Inflammatory macrophage (primary cell): Measurements from ENCODE around the gene SP6.

Experiments used
- DNase-seq, 2 donors: peaks; one replicate each; pipeline ENCODE4 v3.0.0-alpha.2; 2020 to 2022

The SP6 gene

DNA sequence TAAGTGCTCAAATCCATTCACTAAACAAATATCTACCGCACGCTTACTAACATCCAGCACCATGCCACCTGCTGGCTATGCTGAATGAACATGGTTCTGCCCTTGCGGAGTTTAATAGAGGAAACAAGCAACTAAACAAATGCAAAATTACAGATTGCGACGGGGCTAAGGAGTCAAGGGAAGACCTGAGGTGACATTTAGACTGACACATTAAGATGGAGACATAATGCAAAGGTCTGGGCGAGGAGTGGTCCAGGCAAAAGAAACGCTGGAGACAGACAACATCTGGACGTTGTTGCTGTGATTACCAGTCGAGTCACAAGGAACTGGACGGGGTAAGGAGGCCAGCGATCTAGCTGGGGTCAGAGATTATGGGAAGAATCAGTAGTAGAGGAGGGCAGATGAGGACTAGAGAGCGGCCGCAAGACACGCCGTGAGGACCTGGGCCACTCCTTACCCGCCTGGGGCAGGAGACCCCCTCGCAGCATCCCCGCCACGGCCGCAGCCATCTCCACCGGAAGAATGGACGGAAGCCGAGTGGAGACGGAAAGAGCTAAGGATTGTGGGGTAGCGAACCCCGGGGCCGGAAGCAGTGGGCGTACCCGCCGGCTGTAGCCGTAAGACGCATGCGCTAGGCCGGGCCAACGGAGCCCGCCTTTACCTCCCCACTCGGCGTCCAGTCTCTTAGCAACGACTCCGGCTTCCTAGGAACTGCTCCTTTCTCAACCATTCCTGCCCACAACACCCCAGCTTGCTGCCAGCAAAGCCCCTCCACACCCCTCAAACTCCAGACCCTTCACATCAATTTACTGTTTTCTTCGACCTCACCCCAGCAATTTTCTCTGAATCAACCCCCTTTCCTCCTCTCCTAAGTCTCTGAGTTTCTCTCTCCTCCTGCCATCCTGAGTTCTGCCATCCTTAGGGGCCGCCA, 19.7 kb downstream of the SP6 start, which contains the start of the genes LRRC46 and MRPL10:
LRRC46 (plus strand) TSS at position 668 of the 931 bp plus-strand sequence. CDS start 320 bp downstream, outside the sequence.
MRPL10 (minus strand) TSS at position 539 of the 931 bp plus-strand sequence; CDS start at position 509, 30 bp downstream.
- peak; percentile 93 to 96 for DNase-seq

DNA sequence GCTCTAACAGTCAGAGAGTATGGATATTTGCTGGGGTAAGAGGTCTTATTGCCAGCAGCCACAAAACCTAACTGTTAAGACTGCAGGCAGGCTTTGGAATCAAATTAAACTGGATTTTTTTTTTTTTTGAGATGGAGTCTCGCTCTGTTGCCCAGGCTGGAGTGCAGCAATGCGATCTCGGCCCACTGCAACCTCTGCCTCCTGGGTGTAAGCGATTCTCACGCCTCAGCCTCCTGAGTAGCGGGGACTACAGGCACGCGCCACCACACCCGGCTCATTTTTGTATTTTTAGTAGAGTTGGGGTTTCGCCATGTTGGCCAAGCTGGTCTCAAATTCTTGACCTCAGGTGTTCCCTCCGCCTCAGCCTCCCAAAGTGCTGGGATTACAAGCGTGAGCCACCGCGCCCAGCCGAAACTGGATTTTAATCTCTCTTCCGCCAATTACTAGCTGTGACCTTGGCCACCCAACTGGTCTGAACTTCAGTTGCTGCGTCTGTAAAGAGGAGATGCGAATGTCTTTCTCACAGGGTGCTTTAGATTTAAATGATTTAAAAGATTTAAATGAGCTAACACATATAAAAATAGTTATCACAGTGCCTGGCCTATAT, 20.5 kb downstream of the SP6 start:
- DNase-seq = no peak

DNA sequence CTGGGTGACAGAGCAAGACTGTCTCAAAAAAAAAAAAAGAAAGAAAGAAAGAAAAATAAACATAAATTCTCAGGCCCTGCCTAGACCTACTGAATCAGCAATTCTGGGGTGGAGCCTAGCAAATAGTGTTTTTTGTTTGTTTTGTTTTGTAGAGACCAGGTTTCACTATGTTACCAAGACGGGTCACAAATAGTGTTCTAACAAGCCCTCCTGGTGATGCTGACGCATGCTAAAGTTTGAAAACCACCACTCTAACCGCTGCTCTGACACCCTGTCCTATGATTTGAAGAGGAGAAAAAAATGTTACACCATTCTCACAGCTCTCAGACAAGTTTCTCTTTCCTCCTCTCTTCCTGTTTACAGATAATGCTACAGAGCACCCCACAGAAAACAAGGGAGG, 21.1 kb downstream of the SP6 start:
- no peak for DNase-seq

DNA sequence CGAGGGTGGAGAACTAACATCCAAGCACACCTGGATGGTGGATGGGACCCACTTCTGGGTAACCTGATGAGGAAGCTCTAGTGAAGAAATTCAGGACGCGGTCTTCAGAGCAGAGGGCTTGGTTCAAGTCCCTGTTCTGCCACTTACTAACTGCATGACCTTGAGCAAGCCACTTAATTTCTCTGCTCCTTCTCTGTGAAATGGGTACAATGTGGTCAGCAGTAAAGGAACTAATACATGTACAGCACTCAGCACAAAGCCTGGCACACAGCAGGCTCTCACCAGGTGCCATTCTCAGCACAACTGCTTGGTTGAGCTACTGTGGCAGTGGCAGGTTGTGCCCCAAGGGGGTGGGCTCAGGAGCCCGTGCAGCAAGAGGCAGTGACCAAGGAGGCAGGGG, 27.4 kb downstream of the SP6 start:
- no peak for DNase-seq

DNA sequence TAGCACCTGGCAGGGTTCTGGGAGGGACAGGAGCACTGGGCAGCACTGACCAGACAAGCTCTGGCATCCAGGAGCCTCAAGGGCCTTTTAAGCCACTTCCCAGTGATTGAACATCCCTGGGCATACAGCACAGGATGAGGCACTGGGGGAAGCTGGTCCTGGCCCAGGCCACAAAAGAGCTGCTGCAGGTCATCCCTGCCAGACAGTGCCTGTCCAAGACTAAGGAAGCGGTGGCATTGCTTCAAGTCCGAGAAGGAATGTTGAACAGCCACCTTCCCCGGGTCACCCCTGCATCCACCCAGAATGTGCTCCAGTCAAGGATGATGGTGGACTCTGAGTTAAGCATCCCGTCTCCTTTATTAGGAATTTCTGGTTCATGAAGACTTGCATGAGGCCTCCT, 28.2 kb downstream of the SP6 start:
- no peak for DNase-seq

DNA sequence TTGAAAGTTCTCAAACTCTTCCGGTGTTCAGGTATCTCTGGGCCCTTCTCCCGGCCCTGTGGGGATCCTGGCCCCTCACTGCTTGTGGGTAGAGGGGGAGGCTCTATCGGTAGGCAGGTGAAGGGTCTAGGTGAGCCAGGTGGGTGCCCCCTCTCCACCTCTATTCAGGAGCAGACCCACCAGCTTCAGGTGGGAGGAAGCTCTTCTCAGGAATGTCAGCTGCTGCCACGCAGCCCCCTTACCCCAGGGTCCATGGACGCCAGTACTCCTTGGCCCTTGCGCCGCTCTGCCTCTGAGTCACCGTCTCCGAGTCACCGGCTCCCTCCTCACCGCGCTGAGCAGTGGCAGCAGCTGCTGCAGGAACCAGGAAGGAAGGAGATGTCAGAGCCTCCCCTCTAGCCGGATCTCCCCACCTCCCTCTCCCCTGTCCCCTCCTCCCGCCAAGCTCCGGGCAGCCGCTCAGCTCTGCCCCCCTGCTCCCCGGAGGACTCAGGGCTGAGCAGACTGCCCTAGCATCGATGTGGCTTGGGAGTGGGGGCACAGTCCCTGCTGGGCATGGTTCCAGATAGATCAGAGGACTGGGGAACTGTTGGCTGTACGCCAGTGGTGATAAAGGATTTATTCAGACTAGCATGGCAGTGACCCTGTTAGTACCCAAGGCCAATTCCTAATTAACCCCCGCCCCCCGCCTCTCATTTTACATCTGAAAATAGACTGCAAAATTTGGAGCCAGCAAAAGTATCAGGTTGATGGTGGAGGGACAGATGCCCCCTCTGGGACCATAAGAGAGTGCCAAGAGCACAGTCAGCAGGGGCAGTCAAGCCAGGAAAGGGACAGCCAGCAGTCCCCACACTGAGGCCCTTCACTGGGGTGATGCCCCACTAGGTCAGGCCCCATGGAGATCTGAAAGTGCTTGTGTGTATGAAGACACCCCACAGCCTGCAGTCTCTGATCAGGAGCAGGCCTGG, 29.3 kb downstream of the SP6 start, which contains the start of gene OSBPL7:
OSBPL7 (minus strand) TSS at position 371 of the 968 bp plus-strand sequence. CDS start 1,516 bp downstream, outside the sequence.
- peak; percentile 63 to 72 for DNase-seq

DNA sequence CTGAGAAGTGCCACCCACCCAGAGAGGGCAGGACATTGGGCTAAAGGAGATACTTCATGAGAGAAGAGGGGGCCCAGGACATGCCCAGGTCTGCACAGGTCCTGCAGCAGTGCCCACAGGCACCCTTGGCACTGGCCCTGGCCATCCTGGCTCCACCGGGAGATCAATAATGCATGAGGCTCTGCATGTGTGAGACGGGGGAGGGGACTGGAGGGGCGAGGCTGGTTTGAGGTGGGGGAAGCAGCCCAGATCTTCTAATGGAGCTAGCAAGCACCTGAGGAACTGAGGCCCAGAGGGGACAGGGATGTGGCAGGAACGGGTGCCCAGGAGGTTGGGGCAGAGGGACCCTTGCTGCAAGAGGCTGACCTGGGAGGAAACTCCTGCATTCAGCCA, 29.9 kb downstream of the SP6 start:
- DNase-seq = no peak

DNA sequence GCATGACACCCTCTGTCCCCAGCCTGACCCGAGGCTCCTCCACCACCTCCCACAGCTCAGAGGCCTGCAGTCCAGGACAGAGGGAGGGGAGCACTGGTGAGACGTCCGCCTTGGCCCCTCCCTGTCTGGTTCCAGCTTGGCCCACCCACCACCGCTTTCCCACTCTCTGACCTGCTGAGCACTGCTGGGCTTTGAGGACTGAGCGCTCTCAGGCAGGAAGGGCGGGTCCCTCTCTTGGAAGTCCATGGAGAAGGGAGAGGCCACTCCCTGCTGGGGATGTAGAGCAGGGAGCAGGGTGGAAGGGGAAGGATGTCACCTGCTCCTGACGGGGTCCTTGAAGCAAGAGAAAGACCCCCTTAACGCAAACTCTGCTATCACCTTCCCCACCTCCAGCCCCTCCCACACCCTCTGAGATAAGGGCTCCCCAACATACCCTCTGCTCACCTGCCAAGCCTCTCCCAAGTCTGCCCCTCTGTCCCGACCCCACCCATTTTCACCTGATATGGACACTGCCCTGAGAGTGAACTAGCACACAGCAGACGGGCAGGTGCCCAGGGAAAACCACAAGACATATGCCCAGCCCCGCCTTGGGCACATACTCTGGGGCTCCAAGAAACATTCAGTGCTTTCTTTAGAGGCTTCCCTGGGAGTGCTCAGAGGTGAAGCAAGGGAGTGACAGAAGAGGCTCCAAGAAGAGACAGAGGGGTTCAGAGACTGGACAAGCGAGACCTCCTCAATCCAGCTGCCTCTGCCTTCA, 30.8 kb downstream of the SP6 start:
- no peak for DNase-seq

DNA sequence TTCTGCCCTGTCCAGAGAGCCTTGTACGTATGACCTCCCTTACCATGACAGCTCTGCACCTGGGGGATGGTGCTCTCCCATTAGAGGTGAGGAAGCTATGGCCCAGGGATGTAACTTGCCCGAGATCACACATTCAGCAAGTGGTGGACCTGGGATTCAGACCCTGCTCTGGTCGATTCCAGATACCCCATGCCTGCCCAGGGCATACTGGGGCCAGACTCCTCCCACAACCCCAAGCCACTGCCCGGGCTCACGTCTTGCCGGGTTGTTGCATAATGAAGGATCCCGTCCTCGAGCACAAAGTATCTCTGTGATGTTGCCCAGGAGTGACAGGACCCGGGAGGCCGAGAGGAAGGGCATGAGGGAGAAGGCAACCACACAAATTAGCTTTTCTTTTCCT, 31.5 kb downstream of the SP6 start:
- DNase-seq = no peak

DNA sequence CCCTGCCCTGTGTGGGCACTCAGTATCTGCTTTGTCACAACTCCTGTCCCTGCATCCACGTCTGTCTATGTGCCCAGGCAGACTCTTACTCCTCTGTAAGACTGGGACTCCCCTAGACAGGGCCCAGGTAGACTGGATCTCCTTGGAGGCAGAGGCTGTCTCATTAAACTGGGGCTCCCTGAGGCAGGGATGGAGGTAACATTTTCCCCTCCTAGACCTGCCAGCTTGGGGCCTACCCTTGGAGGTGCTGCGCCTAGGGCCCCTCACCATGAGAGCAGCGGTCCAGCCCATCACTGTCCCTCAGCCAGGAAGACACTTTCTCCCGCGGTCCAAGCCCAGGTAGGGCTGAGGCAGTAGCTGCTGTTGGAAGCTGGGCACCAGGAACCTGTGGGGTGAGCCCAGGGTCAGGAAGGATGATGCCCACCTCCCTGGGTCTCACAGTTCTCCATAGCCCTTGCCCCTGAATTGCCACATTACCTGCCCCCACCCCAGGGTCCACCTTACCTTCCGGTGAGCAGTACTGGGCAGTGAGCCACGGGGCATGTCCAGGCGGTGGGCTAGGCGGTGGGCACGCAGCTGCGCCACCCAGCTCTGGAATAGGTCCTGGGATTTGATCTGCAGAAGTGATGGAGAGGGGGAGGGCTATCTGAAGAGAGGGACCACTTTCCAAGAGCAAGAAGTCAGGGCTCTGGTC, 32.8 kb downstream of the SP6 start:
- no peak for DNase-seq

DNA sequence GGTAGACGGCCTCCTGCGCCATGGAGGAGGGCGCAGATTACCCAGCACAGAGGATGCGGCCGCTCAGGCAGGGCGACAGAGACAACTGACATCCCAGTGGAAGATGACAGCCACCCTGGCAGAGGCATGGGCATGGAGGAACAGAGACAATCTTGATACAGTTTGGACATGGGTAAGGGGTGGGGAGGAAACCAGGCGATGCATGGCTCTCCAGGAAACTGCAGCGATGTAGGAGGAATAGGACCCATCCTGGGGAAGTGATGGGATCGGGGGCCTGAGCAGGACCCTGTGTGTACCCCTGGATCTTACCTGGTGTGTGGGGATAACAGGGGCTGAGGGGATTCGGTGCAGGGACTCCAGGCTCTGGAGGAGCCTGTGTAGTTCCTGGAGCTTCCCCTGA, 34.0 kb downstream of the SP6 start:
- DNase-seq = no peak

DNA sequence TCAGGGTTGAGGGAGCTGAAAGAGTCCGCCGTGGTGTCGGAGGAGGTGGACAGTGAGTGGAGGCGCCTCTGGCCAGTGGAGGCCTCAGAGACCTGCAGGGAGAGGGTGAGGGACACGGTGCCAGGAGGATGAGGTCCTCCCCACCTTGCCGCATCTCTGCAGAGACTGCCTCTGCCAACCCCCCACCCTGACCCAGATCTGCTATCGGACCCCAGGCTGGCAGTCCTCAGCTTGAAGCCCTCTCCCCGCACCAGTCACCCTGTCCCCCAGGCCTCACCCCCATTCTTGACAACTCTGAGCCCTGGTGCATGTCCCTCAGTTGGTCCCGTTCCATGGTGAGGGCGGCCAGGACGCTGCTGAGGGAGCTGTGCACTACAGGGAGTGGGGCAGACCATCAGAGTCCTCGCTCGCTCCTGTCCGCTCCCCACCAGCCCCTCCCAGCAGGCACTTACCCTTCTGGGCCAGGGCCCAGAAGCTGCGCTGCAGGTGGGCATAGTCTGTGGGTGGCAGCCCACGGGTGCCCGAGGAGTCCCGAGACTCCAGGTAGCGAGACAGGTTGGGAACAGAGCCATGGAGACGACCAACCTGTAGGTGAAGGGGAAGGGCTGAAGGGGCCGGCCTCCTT, 34.7 kb downstream of the SP6 start:
- DNase-seq = no peak

DNA sequence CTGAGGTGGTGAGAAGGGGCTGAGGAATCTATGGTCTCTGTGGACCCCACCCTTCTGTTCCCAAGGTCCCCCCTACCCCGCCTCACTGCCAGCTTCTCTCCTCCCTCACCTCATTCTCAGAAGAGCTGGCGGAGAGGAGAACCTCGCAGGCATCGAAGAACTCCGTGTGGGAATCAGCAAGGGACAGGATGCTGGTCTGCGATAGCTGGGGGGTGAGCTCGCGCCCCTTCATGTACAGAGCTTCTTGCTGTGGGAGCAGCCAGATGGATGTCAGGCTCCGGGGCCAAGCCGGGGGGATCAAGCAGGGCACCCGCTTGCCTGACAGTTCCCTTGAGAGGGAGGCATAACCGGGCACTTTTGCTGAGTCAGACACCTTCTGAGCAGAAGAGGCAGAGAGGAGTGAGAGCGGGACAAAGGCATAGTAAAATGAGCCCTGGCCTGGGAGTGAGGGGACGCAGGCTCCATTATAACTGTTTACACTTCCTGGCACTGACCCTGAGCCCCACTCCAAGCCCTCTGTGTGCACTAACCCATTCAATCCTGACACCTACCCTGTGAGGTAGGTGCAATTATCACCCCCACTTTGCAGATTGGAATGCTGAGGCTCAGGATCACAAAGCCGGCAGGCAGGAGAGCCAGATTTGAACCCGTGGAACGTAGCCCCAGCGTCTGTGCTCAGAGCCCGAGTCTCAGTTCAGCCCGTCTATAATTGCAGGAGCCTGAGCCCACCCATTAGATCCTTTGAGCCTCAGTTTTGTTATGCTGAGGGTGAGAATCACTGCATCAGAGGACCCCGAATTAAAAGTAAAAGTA, 35.7 kb downstream of the SP6 start:
- no peak for DNase-seq

DNA sequence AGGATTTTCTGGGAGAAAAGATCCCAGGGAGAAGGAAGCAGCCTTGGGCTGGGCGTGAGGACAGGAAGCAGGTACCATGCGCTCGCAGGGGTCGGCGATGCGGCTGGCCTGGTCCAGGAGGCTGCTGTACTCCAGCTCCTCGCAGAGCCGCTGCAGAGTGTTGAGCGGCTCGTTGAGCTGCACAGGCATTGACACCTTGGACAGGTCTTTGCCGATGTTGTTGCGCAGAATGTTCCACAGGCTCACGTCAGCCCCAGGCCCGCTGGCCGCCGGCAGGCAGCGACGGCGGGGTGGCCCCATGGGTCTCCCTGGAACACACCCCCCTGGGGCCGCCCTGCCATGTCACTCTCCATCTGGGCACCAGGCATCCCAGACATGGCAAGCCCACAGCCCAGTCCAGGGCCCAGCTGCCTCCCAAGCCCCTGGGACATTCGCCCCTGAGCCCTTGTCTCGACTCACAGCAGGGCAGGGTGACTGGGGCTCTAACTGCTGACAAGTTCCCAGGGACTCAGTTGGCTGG, 37.4 kb downstream of the SP6 start:
- no peak for DNase-seq

DNA sequence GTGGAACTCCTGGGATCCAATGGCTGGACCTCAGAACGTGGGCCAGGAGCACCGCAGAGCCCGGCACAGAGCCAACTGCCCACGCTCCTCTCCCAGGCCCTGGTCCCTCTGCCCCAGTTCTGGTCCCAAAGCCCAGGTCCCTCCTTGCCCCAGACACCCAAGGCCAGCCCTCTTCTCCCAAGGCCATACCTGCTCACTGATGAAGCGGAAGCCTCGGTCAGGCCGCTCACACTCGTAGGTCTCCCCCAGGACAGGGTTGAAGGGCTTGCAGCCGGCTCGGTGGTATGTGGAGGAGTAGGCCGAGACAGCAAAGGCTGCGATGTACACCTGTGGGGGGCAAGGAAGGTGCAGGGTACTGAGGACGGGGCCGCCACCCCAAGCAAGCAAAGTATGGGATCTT, 37.9 kb downstream of the SP6 start:
- DNase-seq = no peak

DNA sequence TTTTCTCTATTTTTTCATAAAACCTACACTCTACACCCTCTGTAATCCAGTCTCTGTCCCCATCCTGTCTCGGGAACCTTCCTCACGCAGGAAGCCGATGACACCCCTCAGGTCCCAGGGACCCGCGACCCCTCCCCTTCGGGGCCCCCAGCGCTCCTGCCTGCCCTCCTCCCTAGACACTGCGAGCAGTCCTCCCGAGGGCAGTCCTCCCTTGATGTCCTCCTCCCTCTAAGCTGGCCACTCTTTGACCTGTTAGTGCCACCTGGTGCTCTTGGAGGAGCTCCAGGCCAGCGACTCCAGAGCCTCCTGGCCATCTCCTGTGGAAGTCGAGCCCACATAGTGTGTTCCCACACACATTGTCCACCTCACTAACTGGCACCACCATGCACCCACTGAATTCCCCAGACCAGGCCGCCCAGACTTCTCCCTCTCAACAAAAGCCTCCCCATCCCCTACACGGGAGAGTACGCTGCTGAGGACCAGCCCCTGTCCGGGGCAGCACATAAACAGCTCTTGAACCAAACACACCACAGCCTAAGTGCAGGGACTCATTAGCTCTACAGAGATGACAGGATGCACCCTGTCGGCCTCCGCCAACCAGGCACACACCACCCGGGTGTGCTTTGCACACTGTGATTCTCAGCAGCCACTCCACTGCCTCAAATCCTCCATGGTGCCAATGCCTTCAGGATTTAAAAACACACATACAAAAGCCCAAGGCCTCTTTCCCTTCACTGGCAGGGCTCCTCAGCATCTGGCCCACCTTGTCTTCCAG, 38.6 kb downstream of the SP6 start:
- no peak for DNase-seq

DNA sequence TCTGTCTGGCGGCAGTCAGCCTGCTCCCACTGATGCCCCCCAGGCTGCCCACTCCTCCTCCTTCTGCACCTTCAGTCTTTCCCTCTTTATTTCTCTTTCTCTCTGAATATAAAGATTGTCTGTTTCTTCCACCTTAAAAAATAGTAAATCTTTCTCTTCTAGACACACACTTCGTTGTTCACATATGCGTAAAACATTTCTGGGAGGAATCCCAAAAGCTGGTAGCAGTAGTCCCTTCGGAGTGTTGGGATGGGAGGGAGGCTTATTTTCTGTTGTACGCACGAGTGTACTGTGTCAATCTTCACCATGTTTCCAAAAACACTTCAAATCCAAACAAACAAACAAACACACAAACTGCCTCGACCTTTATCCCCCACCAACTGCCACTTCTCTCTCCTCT, 39.3 kb downstream of the SP6 start:
- DNase-seq = no peak

DNA sequence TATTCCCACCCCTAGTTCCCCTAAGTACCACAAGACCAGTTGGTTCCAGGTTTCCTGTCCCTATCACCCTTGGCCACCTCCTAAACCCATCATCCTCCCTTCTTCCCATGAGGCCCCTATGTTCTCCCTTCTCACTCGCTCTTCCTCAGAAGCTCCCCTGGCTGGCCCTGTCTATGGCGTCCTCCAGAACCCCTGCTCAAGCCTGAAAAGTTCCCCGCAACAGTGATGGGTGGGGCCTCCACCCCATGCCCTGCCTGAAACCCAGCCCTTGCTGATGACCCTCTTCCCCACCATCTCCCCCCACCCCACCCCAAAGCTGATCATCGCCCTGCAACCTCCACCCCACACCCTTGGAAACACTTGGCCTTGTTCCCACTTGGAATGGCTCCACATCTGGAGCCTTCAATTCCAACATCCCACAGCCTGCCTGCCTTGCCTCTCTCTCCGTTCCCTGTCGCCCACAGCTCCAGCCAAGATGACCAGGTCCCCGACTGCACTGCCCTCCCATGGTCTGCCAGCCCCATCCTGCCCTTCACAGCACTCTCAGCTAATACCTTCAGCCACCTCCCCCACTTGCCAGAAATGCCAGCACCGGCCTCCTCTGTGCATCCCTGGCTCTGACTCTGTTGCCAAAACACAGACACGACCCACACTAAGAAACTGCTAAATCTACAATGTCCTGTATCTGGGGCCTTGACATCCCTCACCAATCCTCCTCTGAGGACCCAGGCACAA, 39.9 kb downstream of the SP6 start:
- no peak for DNase-seq
